Stimulated activated CD4-positive, alpha-beta T cell treated with anti-CD3 and anti-CD28 coated beads, TNF-alpha, amount 100 ng/mL, for 4 hours (primary cell): ENCODE results near the gene SCARB2.
A peak's percentile ranks its signal among the peaks of the same experiment; 100 is the strongest.

ENCODE experiments used
- DNase-seq, 3 experiments: peaks; one replicate each; pipeline ENCODE4 v3.0.0-alpha.2; 2020; ENCODE audit warnings: low read depth in 3 of 3

The SCARB2 gene

DNA sequence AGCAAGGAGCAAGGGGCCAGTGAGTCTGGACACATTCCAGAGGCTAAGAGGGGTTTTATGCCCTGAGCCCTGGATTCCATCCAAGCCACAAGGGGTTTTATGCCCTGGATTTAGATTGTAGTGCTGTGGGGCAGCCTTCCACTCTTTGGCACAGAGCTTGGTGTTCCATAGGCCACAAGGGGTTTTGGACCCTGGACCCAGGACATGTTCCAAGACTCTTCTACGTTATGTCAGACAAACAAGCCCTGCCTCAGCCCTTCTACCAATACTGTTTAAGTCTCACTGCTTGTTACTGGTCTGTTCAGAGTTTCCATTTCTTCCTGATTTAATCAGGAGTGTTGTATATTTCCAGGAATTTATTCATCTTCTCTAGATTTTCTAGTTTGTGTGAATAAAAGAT lies 12.8 kb upstream of the SCARB2 start:
- no peak for DNase-seq

DNA sequence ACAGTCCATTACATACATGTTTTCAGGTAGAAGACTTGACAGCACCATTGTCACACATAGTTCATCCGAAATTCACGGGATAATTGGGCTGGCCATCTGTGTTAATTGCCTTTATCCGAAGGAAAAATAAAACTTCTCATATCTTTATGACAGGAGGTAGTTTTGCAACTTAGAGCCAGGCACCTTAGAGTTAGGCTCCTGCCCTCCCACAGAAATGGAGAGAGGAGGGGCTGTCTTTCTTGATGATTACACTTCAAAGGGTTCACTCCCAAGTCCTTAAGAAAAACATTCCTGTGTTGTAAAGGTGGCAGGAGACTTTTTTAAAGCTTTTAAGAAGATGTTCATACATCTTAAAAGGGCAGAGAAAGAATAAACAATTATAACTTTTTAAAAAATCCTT lies 10.5 kb upstream of the SCARB2 start:
- DNase-seq: no peak

DNA sequence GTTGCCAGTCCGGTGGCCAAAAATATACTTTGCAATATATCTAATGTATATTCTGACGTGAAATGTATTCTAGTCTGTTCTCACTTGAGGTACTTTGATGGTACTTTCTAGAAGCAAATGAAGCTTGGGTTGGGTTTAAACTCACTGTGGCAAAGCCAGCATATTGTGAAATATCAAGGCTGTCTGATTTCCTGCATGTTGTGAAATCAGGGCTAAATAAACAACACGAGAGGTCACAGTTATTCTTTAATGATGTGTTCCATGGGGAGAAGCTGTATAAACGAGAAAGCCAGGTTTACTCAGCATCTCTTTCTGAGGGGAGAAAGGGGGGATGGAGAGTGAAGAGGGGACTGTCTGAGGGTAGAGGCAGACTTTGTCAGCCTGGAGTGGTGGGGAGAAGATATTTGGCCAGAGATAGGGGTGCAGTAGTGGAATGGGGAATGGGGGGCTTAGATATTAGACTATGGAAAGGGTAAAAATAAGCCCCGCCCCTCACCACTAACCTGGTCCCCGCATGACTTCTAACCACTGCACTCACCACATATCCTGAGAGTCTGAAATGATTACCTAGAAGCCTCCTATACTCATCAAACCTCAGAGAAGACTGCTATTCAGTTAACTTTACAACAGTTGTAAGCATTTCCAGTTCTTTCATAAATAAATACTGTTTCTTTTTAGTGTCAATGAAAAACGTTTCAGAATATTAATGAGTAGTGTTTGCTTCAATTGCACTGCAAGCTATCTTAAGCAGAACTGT lies 5.9 kb upstream of the SCARB2 start:
- DNase-seq: no peak

DNA sequence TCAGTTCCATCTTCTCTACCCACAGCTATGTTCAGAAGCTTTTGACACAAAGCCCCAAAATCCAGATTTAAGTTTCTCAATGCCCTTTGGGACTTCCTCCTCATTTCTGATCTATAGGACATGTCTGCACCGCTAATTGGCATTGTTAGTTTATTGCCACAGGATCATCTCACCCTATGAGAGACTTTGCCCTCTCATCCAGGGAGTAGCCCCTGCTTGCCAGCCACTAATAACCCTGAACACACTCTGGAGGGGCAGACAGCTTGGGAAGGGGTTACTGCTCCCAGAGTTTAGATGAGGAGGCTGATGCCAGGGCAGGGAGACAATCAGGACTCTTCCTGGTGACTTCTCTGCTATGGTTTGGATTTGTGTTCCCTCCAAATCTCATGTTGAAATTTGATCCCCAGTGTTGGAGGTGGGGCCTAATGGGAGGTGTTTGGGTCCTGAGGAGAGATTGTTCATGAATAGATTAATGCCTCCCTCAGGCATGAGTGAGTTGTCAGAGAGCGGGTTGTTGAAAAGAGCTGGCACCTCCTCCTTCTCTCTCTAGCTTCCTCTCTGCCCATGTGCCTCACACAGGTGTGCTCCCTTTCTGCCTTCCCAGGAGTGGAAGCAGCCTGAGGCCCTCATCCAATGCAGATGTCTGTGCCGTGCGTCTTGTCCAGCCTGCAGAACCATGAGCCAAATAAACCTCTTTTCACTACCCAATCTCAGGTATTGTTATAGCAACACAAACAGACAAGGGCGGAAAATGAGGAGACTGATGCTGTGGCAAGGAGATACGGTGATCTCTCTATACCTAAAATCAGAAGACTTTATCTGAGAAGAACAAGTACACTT lies 3.6 kb upstream of the SCARB2 start:
- DNase-seq: no peak

DNA sequence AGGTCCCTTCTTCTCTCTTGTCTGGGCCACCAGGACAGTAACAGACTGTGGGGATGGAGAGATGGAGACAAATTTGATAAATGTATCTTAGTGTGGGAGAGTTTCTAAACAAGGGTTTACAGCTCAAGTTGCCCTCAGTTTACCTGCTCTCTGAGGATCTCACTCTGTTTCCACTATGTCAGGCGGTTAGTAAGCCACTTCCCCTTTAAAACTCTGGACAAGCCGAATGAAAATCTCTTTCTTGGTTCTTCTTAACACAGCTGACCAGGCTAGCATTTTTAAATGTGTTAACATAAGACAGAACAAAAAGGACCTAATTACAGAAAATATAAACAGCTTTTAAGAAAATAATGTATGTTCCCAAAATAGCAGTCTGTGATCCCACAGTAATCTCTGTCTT lies 2.9 kb upstream of the SCARB2 start:
- DNase-seq: no peak

DNA sequence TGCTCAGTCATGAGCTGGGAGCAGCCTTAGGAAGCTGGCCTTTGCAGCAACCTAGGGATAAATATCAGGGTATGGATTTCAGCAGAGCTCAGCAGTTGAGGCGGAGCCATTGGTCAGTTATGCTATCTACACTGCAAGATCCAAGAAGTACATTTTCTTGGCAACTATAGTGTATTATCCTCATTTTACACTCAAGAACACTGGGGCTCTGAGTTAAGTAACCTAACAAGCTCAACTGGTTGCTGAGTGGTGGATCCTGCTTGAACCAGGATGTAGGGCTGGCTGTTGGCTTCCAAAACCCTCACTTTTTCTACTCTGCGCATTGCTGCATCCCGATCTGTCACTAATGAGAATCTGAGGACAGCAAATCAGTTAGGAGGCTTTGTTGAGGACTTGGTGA lies 1.5 kb upstream of the SCARB2 start:
- DNase-seq: no peak

DNA sequence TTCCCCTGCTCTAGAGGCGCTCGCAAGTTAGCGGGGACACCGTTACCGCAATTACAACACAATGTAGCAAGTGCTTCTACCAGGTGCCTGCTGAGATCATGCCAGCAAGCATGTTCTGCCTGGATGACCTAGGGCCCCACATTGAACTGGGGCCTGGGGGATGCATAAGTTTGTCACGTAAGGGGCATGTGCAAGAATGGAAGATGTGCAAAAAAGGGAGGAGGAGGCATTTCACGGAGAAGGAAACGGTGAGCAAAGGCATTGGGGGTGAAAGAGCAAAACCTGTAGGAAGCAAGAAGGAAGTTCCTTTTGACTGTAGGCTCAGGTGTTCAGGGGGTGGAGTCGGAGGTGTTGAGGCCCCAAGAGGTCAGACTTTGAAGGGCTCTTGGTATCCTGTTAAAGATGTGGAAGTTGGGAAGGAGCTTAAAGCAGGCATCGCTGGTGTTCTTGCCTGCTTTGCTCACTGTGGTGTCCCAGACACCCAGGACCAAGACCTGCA lies 602 bp upstream of the SCARB2 start:
- no peak for DNase-seq

DNA sequence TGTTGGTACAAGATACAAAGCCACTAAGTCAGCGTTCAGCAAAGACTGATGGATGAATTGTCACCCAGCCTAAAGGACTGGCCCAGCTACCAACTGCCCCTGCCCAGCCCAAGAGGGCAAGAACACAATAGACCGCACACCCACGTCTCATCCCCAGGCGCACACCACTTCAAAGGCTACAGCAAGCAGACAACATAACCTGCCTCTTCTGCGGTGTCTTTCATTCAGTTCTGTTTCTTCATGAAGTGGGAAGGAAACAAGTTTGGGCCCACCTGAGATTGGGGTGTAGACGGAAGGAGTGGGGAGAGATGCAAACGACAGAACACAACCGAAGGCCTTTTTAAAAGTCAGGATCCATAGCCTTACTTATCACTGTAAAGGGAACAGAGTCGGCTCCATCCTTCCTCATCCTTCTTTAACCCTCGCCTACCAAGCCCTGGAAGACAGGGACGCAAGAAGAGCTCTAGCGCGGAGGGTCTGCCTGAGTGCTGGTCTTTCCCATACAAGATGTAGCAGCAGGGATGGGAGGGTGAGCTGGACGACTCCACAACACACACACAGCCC lies 691 bp downstream of the SCARB2 start:
- DNase-seq: peak in 1 of 3 experiments; percentile 8

DNA sequence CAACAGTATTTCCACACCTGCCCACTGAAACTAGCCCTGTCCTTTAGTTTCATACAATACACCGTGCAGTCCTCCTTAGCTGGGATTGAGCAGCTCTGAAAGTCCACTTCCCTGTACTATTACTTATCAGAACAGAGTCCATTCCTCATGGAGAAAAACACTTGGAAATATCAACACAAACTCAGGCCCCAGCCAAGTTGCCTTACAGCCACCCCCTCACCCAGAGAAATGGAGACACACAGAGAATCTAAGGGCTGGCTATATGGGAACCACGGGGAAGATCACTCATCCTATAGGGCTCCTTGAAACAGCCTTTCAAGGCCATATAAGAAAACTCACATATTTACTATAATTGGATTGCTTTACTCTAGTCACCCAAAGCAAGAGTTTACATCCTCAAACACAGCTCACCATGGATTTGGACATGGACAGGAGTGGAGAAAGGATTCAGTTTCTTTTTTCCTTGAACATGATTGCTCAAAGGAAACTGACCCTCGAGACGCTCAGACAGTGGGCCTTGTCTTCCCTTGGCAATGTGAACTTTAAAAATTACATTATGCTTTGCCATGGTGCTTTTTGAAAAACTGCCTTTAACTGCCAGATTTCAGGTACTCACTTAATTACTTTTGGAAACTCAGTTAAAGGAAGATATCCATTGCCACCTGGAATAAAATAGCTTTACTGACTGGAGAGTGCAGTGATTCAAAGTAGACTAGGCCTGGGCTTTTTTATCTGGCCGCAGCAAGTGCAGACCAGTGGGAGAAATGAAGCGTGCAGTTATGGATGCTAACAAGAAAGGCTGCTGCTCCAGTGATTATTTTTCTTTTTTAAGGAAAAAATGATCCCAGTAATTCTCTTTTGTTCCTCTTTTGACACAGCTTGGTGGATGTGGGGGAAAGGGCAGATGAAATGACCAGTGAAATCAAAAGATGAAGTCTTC lies 1.6 kb downstream of the SCARB2 start:
- no peak for DNase-seq

DNA sequence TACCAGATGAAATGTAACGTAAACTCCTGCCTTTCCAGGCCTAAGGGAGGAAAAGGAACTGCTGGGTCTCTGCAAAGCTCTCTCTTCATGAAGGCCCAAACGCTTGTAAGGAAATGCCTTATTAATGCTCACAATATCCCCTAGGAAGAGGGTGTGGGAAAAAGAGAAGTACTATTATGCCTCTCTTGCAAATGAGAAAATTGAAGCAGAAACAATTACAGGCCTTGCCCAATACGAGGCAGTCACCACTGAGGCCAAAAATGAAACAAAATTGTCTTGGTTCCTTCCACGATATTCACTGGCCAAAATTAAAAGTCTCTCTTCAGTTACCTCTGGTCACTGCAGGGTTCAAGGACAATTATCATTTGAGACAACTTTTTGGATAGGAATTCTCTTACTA lies 3.2 kb downstream of the SCARB2 start:
- DNase-seq: no peak

DNA sequence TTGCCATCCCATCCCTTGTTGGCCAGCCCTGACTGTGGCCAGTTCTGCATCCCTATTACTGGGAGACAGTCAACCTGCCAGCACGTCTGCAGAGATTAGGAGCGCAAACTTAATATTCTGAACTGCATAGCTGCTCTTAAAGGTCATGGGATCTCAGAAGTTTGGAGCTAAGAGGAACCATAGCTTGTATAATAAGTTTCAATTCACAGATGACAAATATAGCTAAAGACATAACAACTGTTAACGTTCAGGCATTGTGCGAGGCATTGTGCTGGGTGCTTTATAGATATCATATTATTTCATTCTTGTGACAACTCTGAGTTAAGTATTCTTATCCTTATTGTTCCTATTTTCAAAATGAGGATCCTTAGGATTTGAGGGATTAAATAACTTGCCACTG lies 3.7 kb downstream of the SCARB2 start:
- DNase-seq: no peak

DNA sequence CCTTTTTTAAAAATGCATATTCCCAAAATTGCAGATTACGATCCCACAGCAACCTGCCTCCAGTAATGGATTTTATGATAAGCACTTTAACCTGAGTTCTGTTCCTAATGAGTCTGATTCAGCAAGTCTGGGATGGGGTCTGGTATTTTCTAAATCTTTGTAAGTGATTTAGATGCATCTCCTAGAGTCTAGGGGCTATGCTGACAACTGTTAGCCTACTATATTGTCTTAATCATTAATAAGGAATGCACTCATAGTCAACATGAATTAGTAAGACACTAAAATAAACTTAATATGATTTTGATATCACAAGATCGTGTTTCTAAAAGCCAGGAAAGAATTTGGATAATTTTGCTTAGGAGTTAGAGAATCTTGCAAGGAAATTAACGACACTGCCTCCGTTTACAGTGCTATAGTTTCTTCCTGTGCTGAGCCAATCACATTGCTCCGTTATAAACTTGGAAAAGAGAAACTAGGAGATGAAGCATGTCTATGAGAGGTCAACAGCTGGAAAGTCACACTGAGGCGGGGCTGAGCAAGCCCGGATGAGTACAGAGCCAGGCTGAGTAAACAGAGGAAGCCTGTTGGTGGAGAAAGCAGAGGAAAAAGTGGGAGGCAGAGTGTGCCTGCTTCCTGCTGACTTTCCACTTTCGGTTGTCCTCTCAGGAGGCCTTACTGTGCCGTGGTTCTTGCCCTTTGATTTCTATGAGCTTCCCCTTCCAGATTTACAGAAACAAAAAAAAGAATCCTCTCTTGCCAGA lies 5.4 kb downstream of the SCARB2 start:
- no peak for DNase-seq

DNA sequence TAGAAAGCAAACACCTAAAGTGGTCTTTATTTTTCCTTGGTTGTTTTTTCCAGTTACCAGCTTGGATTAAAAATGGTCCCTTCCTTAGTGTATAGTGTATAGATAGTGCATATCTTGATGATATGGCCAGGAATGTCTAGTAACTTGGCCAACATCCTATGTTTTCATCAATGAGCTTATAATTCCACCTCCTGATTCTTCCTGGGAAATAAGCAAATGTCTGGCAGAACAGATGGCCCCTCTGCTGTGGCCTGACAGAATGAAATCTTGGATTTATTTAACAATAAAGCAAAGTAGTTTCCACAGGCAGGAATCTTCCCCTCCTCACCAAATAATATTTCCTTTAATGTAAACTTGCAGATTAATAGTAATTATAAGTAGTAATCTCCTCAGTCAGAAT lies 6.1 kb downstream of the SCARB2 start:
- no peak for DNase-seq

DNA sequence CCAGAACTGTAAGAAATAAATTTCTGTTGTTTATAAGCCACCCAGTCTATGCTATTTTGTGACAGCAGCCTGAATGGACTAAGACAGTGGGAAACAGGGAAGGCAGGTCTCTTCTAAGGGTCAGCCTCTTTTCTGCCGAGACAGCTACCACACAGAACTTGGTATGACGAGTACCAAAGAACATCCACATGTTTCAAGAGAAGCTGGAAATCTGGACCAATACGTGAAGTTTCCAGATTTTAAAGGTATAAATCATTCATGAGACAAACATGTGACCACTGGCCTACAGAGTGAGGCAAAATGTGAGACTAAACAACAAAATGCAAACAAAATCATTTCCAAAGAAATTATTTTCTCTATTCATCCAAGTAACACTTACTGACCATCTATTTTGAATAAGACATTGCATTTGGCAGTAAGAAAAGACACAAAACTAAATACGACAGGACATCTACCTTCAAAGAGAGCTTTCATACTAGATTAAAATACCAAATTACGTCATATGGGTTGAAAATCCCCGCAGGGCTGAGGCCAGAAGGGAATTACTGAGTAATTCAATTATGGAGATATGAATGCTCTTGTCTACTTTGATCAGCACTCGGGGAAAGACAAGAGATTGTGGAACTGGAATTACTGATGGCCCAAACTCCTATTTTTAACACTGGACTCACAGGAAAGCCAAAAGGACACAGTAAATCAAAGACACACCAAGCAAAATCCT lies 7.2 kb downstream of the SCARB2 start:
- no peak for DNase-seq

DNA sequence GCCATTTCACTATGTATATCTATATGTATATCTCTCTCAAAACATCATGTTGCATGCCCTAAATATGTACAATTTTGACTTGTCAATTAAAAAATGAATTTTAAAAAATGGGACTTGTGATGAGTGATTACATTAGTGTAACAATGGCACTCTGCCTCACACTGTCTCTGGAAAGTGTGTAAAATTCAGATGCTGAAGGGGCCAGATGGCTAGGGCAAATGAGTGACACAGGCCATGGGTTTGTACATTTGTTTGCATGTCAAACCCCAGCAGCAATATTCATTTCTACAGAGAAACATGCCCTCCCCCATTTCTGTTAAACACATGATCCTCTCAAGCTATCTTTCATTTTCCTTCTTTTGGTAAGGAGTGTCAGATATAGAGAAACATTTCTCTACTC lies 8.1 kb downstream of the SCARB2 start:
- no peak for DNase-seq

DNA sequence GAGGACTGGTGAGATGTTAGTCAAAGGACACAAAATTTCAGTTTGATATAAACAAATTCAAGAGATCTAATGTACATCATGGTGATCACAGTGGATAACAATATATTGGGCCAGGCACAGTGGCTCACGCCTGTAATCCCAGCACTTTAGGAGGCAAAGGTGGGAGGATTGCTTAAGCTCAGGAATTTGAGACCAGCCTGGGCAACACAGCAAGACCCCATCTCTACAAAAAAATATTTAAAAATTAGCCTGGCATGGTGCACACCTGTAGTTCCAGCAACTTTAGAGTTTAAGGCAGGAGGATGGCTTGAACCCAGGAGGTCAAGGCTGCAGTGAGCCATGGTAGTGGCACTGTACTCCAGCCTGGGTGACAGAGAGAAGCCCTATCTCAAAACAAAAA lies 8.7 kb downstream of the SCARB2 start:
- DNase-seq: no peak

DNA sequence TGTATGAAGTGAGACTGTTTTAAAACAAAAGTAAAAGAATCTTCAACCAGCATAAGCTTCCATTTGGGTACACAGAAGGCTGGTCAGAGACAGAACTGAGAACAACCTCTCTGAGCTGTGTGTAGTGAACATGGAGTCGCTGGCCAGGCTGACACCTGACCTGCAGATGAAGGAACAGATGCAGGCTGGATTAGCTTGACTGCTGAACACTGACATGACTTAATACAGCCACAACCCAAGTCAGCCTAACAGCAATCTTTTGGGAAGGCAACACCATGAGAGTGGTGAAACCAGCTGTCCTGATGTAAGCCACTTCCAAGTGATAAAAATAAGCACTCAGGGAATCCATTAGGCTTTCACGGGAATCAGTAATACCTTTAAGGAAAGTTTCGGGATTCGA lies 10.1 kb downstream of the SCARB2 start:
- no peak for DNase-seq

DNA sequence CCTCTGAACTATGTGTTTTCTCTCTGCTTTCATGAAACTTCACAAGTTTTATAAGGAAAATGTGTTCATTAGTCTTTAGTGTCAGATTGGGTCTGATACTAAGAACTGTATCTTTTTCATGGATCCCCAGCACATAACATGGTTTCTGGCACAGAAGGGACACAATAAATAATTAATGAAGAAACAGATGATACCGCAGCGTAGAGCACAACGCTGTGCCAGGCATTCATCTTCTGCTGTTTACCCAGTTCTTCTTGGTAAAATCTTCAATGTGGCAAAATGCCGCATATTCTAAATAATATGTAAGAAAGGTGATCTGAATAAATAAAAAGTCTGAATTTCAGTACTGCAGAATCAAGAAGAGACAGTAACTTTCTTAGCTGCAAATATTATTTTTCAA lies 12.3 kb downstream of the SCARB2 start:
- no peak for DNase-seq

DNA sequence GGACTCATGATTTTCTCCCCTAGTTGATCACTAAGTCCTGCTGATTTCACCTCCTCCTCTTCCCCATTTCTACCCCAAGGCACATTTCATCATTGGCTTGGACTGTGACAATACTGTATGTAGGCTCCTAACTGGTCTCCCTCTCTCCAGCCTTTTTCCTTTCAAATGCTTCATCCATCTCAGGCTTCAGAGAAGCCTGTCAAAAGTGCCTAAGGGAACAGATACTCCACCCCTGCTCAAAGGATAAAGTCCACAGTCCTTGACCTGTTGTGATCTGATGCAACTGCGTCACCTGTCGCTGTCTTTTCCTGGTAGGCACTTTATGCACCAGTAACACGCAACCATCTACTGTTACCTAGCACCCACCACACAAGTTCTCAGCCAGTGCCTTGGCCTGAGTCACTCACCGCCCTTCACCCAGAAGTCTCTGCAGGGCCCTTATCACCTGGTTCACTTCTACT lies 12.8 kb downstream of the SCARB2 start:
- DNase-seq: no peak

DNA sequence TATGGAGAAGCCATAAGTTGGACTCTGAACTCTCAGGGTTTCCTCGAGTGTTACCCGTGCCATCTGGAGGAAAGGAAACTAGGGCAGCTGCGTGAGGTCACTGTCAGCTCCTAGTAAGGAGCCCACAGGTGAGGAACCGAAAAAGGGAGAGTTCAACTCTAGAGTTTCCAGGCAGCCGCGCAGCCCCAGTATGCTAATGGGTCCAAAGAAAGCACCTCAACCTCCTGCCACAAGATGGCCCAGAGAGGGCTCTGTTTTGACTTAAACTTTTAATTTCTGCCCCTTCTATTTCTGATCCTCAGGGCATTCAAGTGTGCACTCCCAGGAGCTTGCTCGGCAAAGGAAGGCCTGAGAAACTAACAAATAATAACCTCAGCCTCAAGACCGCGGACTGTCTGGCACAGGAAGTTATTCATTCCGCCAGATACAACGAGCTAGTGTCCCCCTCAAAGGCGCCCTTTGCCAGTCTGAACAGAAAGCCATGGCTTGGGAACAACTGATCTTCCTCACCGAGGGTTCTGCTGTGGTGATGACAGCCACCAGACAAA lies 13.9 kb downstream of the SCARB2 start:
- no peak for DNase-seq
